Endothelial cell of umbilical vein (primary cell): ENCODE measurements around the gene SLC25A21. TPM values are rescaled to one million over a fixed set of nuclear protein-coding genes. Genes with fewer than 3 reads are reported as not detected.

ENCODE experiments used
- BruUV-seq: library from RNA; stranded (reverse); fragments of 400-500 nt; replicated peaks from 2 replicates; lab custom pipeline; 2021; lab: Mats Ljungman, UMichigan
- CTCF ChIA-PET: fragments of 300-600, 350-600 bp; sonication (Branson Sonifier 250); formaldehyde crosslinking; loops from one replicate; lab custom pipeline; 2021; ENCODE audit warnings: antibody characterized with exemption, inconsistent platforms; lab: Charles Lee
- POLR2A ChIA-PET: fragments of 300-600, 350-600 bp; sonication (Branson Sonifier 250); formaldehyde crosslinking; loops from one replicate; lab custom pipeline; 2021; ENCODE audit warnings: antibody characterized with exemption, inconsistent platforms; lab: Charles Lee
- DNase-seq: peaks from one replicate; pipeline ENCODE4 v3.0.0-alpha.2; 2011; ENCODE audit warnings: low read depth, low spot score
- FAIRE-seq: peaks from 2 replicates; lab custom pipeline; 2011; peaks lifted over from hg19 to GRCh38; lab: Jason Lieb, UNC
- H2AFZ ChIP-seq: 2 replicates; pipeline ENCODE4 v1.6.0; 2012; ENCODE audit warnings: low read depth, low read length, control low read depth, inconsistent platforms
- H3K27ac ChIP-seq: 2 replicates; pipeline ENCODE4 v1.5.1; 2011; ENCODE audit warnings: low read depth, mild to moderate bottlenecking, control low read depth, low read length, moderate library complexity; ENCODE audit not compliant: insufficient read depth
- H3K27me3 ChIP-seq, 2 experiments: 2 replicates each; pipeline versions ENCODE4 v1.6.0 to v1.6.1; 2011; ENCODE audit warnings: low read length in 2 of 2, mixed read lengths in 1 of 2; ENCODE audit not compliant: control insufficient read depth in 2 of 2, insufficient read depth in 2 of 2
- H3K36me3 ChIP-seq, 2 experiments: 2 replicates in 1 of 2; 3 replicates in 1 of 2; pipeline ENCODE4 v1.5.1; 2011; ENCODE audit warnings: low read length in 2 of 2, mild to moderate bottlenecking in 1 of 2, moderate library complexity in 1 of 2; ENCODE audit not compliant: control insufficient read depth in 2 of 2, insufficient read depth in 2 of 2; ENCODE audit errors: extremely low read depth in 1 of 2
- H3K4me1 ChIP-seq: 3 replicates; pipeline ENCODE4 v1.5.1; 2011; ENCODE audit warnings: mild to moderate bottlenecking, low read length; ENCODE audit not compliant: control insufficient read depth, insufficient read depth; ENCODE audit errors: extremely low read depth
- H3K4me2 ChIP-seq: 2 replicates; pipeline ENCODE4 v1.6.1; 2011; ENCODE audit warnings: low read length, control low read depth, mixed read lengths; ENCODE audit not compliant: insufficient read depth
- H3K4me3 ChIP-seq, 3 experiments: fragments of 200-600 bp in 1 of 3; sonication (generic), shearing (Covaris generic) in 1 of 3; replicated peaks in 1 of 3; 2 replicates each; pipeline ENCODE4 v1.5.1; 2011 to 2016; ENCODE audit warnings: control low read depth in 3 of 3, low read length in 3 of 3, mild to moderate bottlenecking in 2 of 3, inconsistent platforms in 1 of 3, low read depth in 1 of 3, moderate library complexity in 1 of 3; ENCODE audit not compliant: insufficient read depth in 1 of 3
- H3K79me2 ChIP-seq: 2 replicates; pipeline ENCODE4 v1.6.0; 2012; ENCODE audit warnings: low read length, inconsistent platforms; ENCODE audit not compliant: control insufficient read depth, insufficient read depth
- H3K9ac ChIP-seq: replicated peaks from 2 replicates; pipeline ENCODE3; 2011; ENCODE audit warnings: low read length, control low read depth; ENCODE audit not compliant: insufficient read depth; ENCODE audit errors: extremely low read depth
- H3K9me1 ChIP-seq: replicated peaks from 3 replicates; pipeline ENCODE4 v1.6.0; 2011; ENCODE audit warnings: mild to moderate bottlenecking, low read length; ENCODE audit not compliant: control insufficient read depth, insufficient read depth; ENCODE audit errors: extremely low read depth
- H3K9me3 ChIP-seq: replicated peaks from 2 replicates; pipeline ENCODE4 v1.5.1; 2012; ENCODE audit warnings: low read length, inconsistent platforms; ENCODE audit not compliant: control insufficient read depth, insufficient read depth
- H4K20me1 ChIP-seq: replicated peaks from 2 replicates; pipeline ENCODE3; 2011; ENCODE audit warnings: mild to moderate bottlenecking, low read length; ENCODE audit not compliant: control insufficient read depth, insufficient read depth; ENCODE audit errors: extremely low read depth
- EZH2 ChIP-seq: IDR thresholded peaks from 2 replicates; pipeline ENCODE4 v1.6.1; 2012; ENCODE audit warnings: borderline replicate concordance, low read depth, mild to moderate bottlenecking, moderate library complexity, low read length, inconsistent platforms; ENCODE audit not compliant: severe bottlenecking
- FOS ChIP-seq: IDR thresholded peaks from 2 replicates; pipeline ENCODE4 v1.6.1; 2011; ENCODE audit warnings: mild to moderate bottlenecking, low read length, moderate library complexity, borderline replicate concordance; ENCODE audit not compliant: insufficient read depth
- GATA2 ChIP-seq: IDR thresholded peaks from 2 replicates; pipeline ENCODE4 v1.7.0; 2011; ENCODE audit warnings: low read depth, mild to moderate bottlenecking, moderate library complexity, mixed read lengths, low read length; ENCODE audit not compliant: insufficient read length, insufficient read depth
- JUN ChIP-seq: IDR thresholded peaks from 2 replicates; pipeline ENCODE4 v1.6.1; 2011; ENCODE audit warnings: borderline replicate concordance, low read depth; ENCODE audit not compliant: insufficient read length, insufficient read depth
- MYC ChIP-seq: IDR thresholded peaks from one replicate; pipeline ENCODE4 v1.6.1; 2011; ENCODE audit warnings: mild to moderate bottlenecking, low read depth, low read length
- POLR2A ChIP-seq: IDR thresholded peaks from 2 replicates; pipeline ENCODE4 v1.6.1; 2012; ENCODE audit warnings: low read depth, mild to moderate bottlenecking, control low read depth, low read length
- POLR2AphosphoS5 ChIP-seq: IDR thresholded peaks from 2 replicates; pipeline ENCODE4 v1.6.1; 2012; ENCODE audit warnings: low read depth, mild to moderate bottlenecking, control low read depth, low read length, moderate library complexity; ENCODE audit not compliant: insufficient read depth
- dilution Hi-C: fragments of 300-500 bp; cut with MboI; formaldehyde crosslinking; loops from one replicate; pipeline ENCODE4 v1.15.0; 2019; ENCODE audit warnings: low sequenced_read_pairs; ENCODE audit not compliant: extremely low pct_ligation_motif_present
- intact Hi-C: fragments of 100-400 bp; cut with micrococcal nuclease; formaldehyde crosslinking; loops from one replicate; pipeline ENCODE4 v1.10.0; 2022
- polyA plus RNA-seq, 4 experiments: library from polyadenylated mRNA; depleted of rRNA in 3 of 4; stranded (reverse) in 3 of 4; unstranded in 1 of 4; fragments of >200 nt; gene quantifications; 2 replicates each; pipeline versions ENCODE4 v1.2.1 to v1.2.3, GENCODE V29; 2011 to 2012; ENCODE audit warnings: missing spikeins in 1 of 4
- total RNA-seq: library from RNA; stranded (reverse); gene quantifications from 2 replicates; pipeline ENCODE4 v1.2.3, GENCODE V29; 2021
- TF ChIP-seq, protein P1 (sequence below), 2 donors: IDR thresholded peaks; 1 replicate in 1 of 2; 2 replicates in 1 of 2; pipeline ENCODE4 v1.5.1; 2011; ENCODE audit warnings: low read length in 2 of 2, mild to moderate bottlenecking in 2 of 2, moderate library complexity in 2 of 2, control low read depth in 1 of 2, inconsistent platforms in 1 of 2, low read depth in 1 of 2; ENCODE audit not compliant: insufficient read depth in 1 of 2; ENCODE audit errors: extremely low read depth in 1 of 2
- TF ChIP-seq, protein P2 (sequence below): IDR thresholded peaks from 2 replicates; pipeline ENCODE4 v1.6.1; 2011; ENCODE audit not compliant: insufficient read depth, insufficient read length

SLC25A21 gene
- total and polyA plus RNA-seq, 2 donors (not counting 3 experiments of a cell fraction or from before 2014, with no cell fraction given): 0.98 to 1.4 TPM

DNA sequence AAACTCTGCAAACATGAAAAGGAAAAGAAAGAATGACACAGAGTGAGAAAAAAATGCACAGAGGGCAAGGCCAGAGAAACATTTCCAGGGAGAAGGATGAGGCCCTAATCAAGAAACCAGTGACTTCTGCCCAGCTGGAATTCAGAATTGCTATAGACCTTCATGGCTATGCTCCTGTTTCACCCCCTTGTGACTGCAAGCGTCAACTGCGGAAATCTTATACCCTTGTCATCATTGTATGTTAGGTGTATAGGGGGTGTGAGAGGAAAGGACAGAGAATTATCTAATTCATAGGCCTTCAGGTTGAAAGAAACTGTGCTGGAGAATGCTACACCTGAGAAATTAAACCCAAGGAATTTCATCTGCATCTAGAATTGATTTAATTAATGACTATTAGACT, 117.5 kb downstream of the SLC25A21 start:
- intact Hi-C loops: no loop called here
- dilution Hi-C loops: no loop called here
- no peak for DNase-seq
- H3K79me2 ChIP-seq: no peaks in the 10 kb centered on the region
- TF ChIP-seq MYC (no peak), JUN (no peak), POLR2AphosphoS5 (no peak), POLR2A (no peak)
- no peaks in the 10 kb centered on the region for H3K27me3 ChIP-seq
- no peak overlapping the region for H3K27ac ChIP-seq
- H3K4me1 ChIP-seq: peaks cover 9% of the 10 kb centered on the region
- no peak for FAIRE-seq
- CTCF ChIA-PET: no interaction called here
- no peak overlapping the region for H2AFZ ChIP-seq
- H3K36me3 ChIP-seq: no peaks in the 10 kb centered on the region
- POLR2A ChIA-PET: no interaction called here
- no peaks in the 10 kb centered on the region for H4K20me1 ChIP-seq
- no peak overlapping the region for H3K4me3 ChIP-seq
- no TSS peak for BruUV-seq
- H3K9me3 ChIP-seq: no peaks in the 10 kb centered on the region
- no peak overlapping the region for H3K9ac ChIP-seq
- no peaks in the 10 kb centered on the region for H3K9me1 ChIP-seq
- no peak overlapping the region for H3K4me2 ChIP-seq

DNA sequence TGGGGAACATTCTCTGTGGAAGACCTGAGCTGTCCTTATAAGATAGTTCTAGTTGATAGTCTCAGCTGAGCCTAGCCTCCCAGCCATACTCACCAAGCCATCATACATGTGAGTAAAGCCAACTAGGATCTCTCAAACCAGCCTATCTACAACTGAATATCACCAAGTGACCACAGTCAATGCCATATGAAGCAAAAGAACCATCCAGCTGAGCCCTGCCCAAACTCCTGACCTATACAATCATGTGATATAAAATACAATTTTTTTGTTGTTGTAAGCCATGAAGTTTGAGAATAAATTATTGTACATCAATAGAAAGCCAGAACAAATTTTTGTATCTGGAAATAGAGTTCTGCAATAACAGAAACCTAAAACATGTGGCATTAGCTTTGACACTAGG, 118.3 kb downstream of the SLC25A21 start:
- H3K9me1 ChIP-seq: no peaks in the 10 kb centered on the region
- POLR2A ChIA-PET: no interaction called here
- no peaks in the 10 kb centered on the region for H3K79me2 ChIP-seq
- dilution Hi-C loops (no loop called here), intact Hi-C loops (no loop called here)
- H2AFZ ChIP-seq: no peak overlapping the region
- H3K9ac ChIP-seq: no peak overlapping the region
- H3K36me3 ChIP-seq: no peaks in the 10 kb centered on the region
- peaks cover 9% of the 10 kb centered on the region for H3K4me1 ChIP-seq
- no peak overlapping the region for H3K27ac ChIP-seq
- no peaks in the 10 kb centered on the region for H4K20me1 ChIP-seq
- H3K9me3 ChIP-seq: no peaks in the 10 kb centered on the region
- TF ChIP-seq JUN: no peak
- no peak for TF ChIP-seq POLR2AphosphoS5
- TF ChIP-seq FOS: no peak
- TF ChIP-seq, protein P1, sequence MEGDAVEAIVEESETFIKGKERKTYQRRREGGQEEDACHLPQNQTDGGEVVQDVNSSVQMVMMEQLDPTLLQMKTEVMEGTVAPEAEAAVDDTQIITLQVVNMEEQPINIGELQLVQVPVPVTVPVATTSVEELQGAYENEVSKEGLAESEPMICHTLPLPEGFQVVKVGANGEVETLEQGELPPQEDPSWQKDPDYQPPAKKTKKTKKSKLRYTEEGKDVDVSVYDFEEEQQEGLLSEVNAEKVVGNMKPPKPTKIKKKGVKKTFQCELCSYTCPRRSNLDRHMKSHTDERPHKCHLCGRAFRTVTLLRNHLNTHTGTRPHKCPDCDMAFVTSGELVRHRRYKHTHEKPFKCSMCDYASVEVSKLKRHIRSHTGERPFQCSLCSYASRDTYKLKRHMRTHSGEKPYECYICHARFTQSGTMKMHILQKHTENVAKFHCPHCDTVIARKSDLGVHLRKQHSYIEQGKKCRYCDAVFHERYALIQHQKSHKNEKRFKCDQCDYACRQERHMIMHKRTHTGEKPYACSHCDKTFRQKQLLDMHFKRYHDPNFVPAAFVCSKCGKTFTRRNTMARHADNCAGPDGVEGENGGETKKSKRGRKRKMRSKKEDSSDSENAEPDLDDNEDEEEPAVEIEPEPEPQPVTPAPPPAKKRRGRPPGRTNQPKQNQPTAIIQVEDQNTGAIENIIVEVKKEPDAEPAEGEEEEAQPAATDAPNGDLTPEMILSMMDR (IDR thresholded peaks at IDR 0.05; ENCODE audit: extremely low read depth in 1 of 2, insufficient read depth in 1 of 2, low read depth in 1 of 2, low read length in 2 of 2): no peak
- TF ChIP-seq, protein P2, sequence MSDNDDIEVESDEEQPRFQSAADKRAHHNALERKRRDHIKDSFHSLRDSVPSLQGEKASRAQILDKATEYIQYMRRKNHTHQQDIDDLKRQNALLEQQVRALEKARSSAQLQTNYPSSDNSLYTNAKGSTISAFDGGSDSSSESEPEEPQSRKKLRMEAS: no peak
- no peak for TF ChIP-seq MYC
- no peak for TF ChIP-seq EZH2
- no peak for TF ChIP-seq GATA2
- no peak for TF ChIP-seq POLR2A
- no peak overlapping the region for H3K4me3 ChIP-seq
- no peak overlapping the region for H3K4me2 ChIP-seq
- no peaks in the 10 kb centered on the region for H3K27me3 ChIP-seq
- no peak for DNase-seq
- CTCF ChIA-PET: no interaction called here
- FAIRE-seq: no peak
- BruUV-seq: no TSS peak
